AG04450 (cell line): ENCODE data around the gene PLIN1. TPM values are rescaled to one million over a fixed set of nuclear protein-coding genes. Genes with fewer than 3 reads are reported as not detected.

Experiments used
- CTCF ChIA-PET: fragments of 300-600, 350-600 bp; formaldehyde crosslinking; extraction: SDS; loops from one replicate; lab custom pipeline; 2022; ENCODE audit warnings: antibody characterized with exemption, inconsistent platforms; lab: Charles Lee
- POLR2A ChIA-PET: fragments of 350-600 bp; formaldehyde crosslinking; extraction: SDS; loops from one replicate; lab custom pipeline; 2021; ENCODE audit warnings: antibody characterized with exemption, inconsistent platforms; lab: Yijun Ruan, JAX
- DNase-seq: peaks from one replicate; pipeline ENCODE4 v3.0.0-alpha.2; 2011; ENCODE audit warnings: low read depth, low spot score
- H3K27ac ChIP-seq: one replicate; pipeline ENCODE4 v1.5.1; 2012; ENCODE audit warnings: low read depth, low read length, control low read depth
- H3K27me3 ChIP-seq: one replicate; pipeline ENCODE4 v1.6.0; 2012; ENCODE audit warnings: low read length; ENCODE audit not compliant: control insufficient read depth, insufficient read depth
- H3K4me3 ChIP-seq: 2 replicates; pipeline ENCODE4 v1.5.1; 2011; ENCODE audit warnings: mild to moderate bottlenecking, low read depth, low read length, control low read depth
- H3K9me3 ChIP-seq: 2 replicates; pipeline ENCODE4 v1.5.1; 2012; ENCODE audit warnings: low read length; ENCODE audit not compliant: control insufficient read depth, insufficient read depth
- CTCF ChIP-seq: IDR thresholded peaks from 2 replicates; pipeline ENCODE4 v1.5.1; 2011; ENCODE audit warnings: low read depth, low read length, control low read depth, inconsistent platforms
- polyA plus RNA-seq: library from polyadenylated mRNA; depleted of rRNA; stranded (reverse); fragments of >200 nt; gene quantifications from 2 replicates; pipeline ENCODE4 v1.2.3, GENCODE V29; 2011

PLIN1 gene
- polyA plus RNA-seq, 1 experiment: 0.05 TPM

GRCh38 chr15:89714775-89715174 lies 35.6 kb upstream of the PLIN1 start:
- ChIA-PET CTCF (no interaction called here), POLR2A (no interaction called here)
- no peak for TF ChIP-seq CTCF
- no peaks in the 10 kb centered on the region for H3K9me3 ChIP-seq
- no peak for DNase-seq
- no peak overlapping the region for H3K4me3 ChIP-seq
- H3K27me3 ChIP-seq: peaks cover 23% of the 10 kb centered on the region
- H3K27ac ChIP-seq: no peak overlapping the region

GRCh38 chr15:89707577-89707976 lies 28.4 kb upstream of the PLIN1 start:
- CTCF ChIA-PET: no interaction called here
- Histone ChIP-seq H3K9me3 (no peaks in the 10 kb centered on the region), H3K4me3 (no peak overlapping the region), H3K27ac (no peak overlapping the region), H3K27me3 (peaks cover 42% of the 10 kb centered on the region)
- POLR2A ChIA-PET: interaction anchor here (0.5 kb wide), 1 partner anchor 768 kb away, joined by 8 read pairs; no protein-coding TSS in a partner anchor
- no peak for DNase-seq
- TF ChIP-seq CTCF: no peak

DNA sequence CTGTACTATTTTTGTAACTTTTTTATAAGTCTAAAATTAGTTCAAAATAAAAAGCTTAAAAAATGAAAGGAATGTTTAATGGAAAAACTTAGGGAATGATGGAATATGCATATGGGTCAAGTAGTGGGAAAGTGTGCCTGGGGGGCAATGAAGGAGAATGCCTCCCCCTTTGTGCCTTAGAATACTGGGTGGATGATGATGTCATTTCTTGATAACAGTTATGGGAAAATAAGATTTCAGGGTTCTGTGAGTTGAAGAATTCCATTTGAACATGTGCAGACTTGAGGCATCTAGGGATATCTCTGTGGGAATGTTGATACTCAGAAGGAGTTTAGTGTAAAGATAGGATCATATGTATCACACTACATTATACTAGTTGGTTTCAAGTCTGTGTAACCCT lies 25.2 kb upstream of the PLIN1 start:
- CTCF ChIA-PET: interaction anchor here (0.7 kb wide), 1 partner anchor 170 kb away, joined by 4 read pairs; no protein-coding TSS in a partner anchor
- no peaks in the 10 kb centered on the region for H3K9me3 ChIP-seq
- peaks cover 36% of the 10 kb centered on the region for H3K27me3 ChIP-seq
- H3K27ac ChIP-seq: no peak overlapping the region
- no peak for TF ChIP-seq CTCF
- POLR2A ChIA-PET: no interaction called here
- no peak overlapping the region for H3K4me3 ChIP-seq
- no peak for DNase-seq

DNA sequence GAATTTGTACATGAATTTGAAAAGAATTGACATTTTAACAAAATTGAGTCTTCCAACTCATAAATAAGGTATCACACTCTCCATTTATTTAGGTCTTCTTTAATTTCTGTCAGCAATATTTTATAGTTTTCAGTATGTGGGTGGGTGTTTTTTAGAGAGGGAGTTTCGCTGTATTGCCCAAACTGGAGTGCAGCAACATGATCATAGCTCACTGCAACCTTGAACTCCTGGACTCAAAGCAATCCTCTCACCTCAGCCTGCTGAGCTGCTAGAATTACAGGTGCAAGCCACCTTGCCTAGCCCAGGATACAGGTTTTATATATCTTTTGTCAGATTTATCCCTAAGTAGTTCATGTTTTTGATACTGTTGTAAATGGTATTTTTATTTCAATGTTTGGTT lies 16.0 kb upstream of the PLIN1 start:
- Histone ChIP-seq H3K27me3 (peaks cover 5% of the 10 kb centered on the region), H3K27ac (no peak overlapping the region), H3K4me3 (no peak overlapping the region), H3K9me3 (peaks cover 4% of the 10 kb centered on the region; the same call in 1 of the 2 replicates)
- ChIA-PET CTCF (interaction anchor here (1.2 kb wide), 1 partner anchor 12 kb away, joined by 3 read pairs; no protein-coding TSS in a partner anchor), POLR2A (no interaction called here)
- TF ChIP-seq CTCF: no peak
- DNase-seq: no peak

GRCh38 chr15:89693696-89694095 lies 14.5 kb upstream of the PLIN1 start:
- ChIA-PET POLR2A (no interaction called here), CTCF (no interaction called here)
- H3K9me3 ChIP-seq: peaks cover 4% of the 10 kb centered on the region; the same call in 1 of the 2 replicates
- no peak for DNase-seq
- TF ChIP-seq CTCF: no peak
- no peak overlapping the region for H3K4me3 ChIP-seq
- no peak overlapping the region for H3K27ac ChIP-seq
- H3K27me3 ChIP-seq: peaks cover 5% of the 10 kb centered on the region
